Testis (tissue), 3 donors: ENCODE data around the gene MMP27. TPM values are rescaled to one million over a fixed set of nuclear protein-coding genes. Genes with fewer than 3 reads are reported as not detected.

Experiments used
- DNase-seq: peaks from one replicate; pipeline ENCODE4 v3.0.0-alpha.2; 2019
- H3K27ac ChIP-seq, 2 donors: fragments of 200-600 bp; sonication (generic); one replicate each; pipeline ENCODE4 v1.5.1; 2019
- H3K27me3 ChIP-seq: fragments of 200-600 bp; sonication (generic); one replicate; pipeline ENCODE4 v1.5.1; 2019
- H3K36me3 ChIP-seq: fragments of 200-600 bp; sonication (generic); one replicate; pipeline ENCODE4 v1.5.1; 2017; ENCODE audit warnings: low read depth; ENCODE audit errors: missing control alignments
- H3K4me1 ChIP-seq: fragments of 200-600 bp; sonication (generic); one replicate; pipeline ENCODE4 v1.5.1; 2019
- H3K4me3 ChIP-seq, 2 donors: fragments of 200-600 bp; sonication (generic); one replicate each; pipeline ENCODE4 v1.5.1; 2017 to 2019
- H3K9me3 ChIP-seq: fragments of 200-600 bp; sonication (generic); one replicate; pipeline ENCODE4 v1.5.1; 2017
- CTCF ChIP-seq, 3 experiments: fragments of 450-650 bp in 2 of 3; fragments of 200-600 bp in 1 of 3; sonication (generic) in 1 of 3; IDR thresholded peaks; one replicate each; pipeline ENCODE4 v1.5.1; 2016 to 2019; ENCODE audit warnings: antibody characterized with exemption in 3 of 3, mild to moderate bottlenecking in 2 of 3, moderate library complexity in 1 of 3
- POLR2A ChIP-seq: fragments of 450-650 bp; IDR thresholded peaks from one replicate; pipeline ENCODE4 v1.6.1; 2017; ENCODE audit warnings: antibody characterized with exemption, mild to moderate bottlenecking, moderate library complexity
- WGBS, 2 donors: methylation state at CpG; one replicate each; pipeline ENCODE4 v1.1.5; 2018; 5-methylcytosine and 5-hydroxymethylcytosine counted together
- intact Hi-C: fragments of 100-400 bp; cut with DNase I; formaldehyde crosslinking; loops from one replicate; pipeline ENCODE4 v1.15.1; 2023; ENCODE audit warnings: low total_unique reads
- polyA plus RNA-seq: library from polyadenylated mRNA; stranded (reverse); fragments of 350-450 nt; fragmentation: Illumina TruSeq; extraction: RNeasy Lipid Tissue Mini Kit (QIAGEN cat#74804); gene quantifications from one replicate; pipeline ENCODE4 v1.2.3, GENCODE V29; 2014; ENCODE audit warnings: low read depth, low replicate concordance; ENCODE audit not compliant: insufficient read depth
- total RNA-seq, 2 donors: library from RNA; depleted of rRNA; stranded (reverse); fragments of >200 nt; gene quantifications; one replicate each; pipeline ENCODE4 v1.2.3, GENCODE V29; 2016

Gene MMP27
- total and polyA plus RNA-seq, 3 donors from 2014 or later, result not detected

DNA sequence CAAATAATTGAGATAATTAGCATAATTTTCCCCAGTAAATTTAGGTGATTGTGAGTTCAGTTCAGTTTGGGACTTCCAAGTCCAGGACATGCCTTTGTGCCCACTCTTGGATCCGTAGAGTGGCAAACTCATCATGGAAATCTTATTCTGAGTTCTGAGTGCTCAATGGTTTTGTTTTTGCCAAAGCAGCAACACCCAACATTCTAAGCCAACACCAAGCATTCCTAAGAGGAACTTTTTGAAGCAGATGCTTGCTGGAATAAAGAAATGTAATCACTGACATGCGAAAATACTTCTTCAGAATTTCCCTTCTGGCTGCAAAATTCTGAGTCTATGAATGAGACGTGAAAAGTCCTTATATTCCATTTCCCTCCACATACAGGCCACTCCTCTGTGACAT lies 10.4 kb downstream of the MMP27 start:
- DNase-seq, result no peak
- Histone ChIP-seq H3K27ac (no peak overlapping the region), H3K9me3 (no peaks in the 10 kb centered on the region), H3K27me3 (no peaks in the 10 kb centered on the region), H3K4me3 (no peak overlapping the region), H3K36me3 (no peaks in the 10 kb centered on the region), H3K4me1 (no peaks in the 10 kb centered on the region)
- intact Hi-C loops, result no loop called here
- 85 to 97% methylated on average over 3 of the region's 3 CpGs for WGBS, 2 donors
- TF ChIP-seq CTCF (IDR thresholded peaks at IDR 0.05) (no peak), POLR2A (no peak)

DNA sequence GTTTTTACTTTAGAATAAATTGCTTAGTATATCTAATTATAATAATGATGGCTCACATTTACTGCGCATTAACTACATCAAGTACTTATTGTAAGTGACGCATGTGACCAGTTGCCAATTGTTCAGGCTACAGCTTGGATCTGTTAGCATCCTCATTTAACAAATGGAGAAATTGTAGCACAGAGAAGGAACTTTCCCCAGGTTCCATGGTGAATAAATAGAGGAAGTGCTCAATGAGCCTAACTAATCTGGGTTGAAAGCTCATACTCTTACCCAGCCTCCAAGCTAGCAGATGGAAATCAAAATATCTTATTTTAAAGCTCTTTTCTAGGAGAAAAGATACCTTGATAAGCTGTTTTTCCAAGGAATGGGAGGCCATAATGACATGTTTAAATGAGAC lies 19.8 kb downstream of the MMP27 start:
- intact Hi-C loops, result no loop called here
- TF ChIP-seq POLR2A (no peak), CTCF (IDR thresholded peaks at IDR 0.05) (no peak)
- WGBS, 2 donors, result 92 to 99% methylated on average over 2 of the region's 2 CpGs
- H3K27ac ChIP-seq, result no peak overlapping the region
- no peaks in the 10 kb centered on the region for H3K27me3 ChIP-seq
- H3K4me1 ChIP-seq, result no peaks in the 10 kb centered on the region
- H3K36me3 ChIP-seq, result no peaks in the 10 kb centered on the region
- no peak overlapping the region for H3K4me3 ChIP-seq
- DNase-seq, result no peak
- no peaks in the 10 kb centered on the region for H3K9me3 ChIP-seq

DNA sequence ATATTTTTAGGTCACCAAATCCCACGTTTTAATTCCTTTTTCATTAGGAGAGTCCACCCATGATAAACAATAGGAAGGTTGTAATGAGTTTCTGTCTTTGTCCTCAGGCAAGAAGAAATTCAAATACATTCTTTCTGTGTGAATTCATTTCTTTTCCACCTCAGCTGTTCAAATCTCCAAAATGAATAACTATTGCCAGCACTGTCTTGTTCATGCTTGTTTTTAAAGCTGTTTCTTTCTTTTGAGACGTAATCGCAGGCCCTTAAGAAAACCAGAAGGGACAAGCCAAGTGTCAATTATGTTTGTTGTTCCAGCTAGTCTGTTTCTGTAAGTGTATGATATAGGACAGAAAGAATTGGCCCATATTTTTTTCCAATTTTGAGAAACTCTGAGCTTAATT lies 20.2 kb downstream of the MMP27 start:
- H3K27me3 ChIP-seq, result no peaks in the 10 kb centered on the region
- WGBS, 2 donors, result 71 to 79% methylated on average over 3 of the region's 3 CpGs
- H3K4me3 ChIP-seq, result no peak overlapping the region
- DNase-seq, result no peak
- no peaks in the 10 kb centered on the region for H3K9me3 ChIP-seq
- no peaks in the 10 kb centered on the region for H3K36me3 ChIP-seq
- no peaks in the 10 kb centered on the region for H3K4me1 ChIP-seq
- no peak overlapping the region for H3K27ac ChIP-seq
- intact Hi-C loops, result no loop called here
- TF ChIP-seq CTCF (IDR thresholded peaks at IDR 0.05) (no peak), POLR2A (no peak)

DNA sequence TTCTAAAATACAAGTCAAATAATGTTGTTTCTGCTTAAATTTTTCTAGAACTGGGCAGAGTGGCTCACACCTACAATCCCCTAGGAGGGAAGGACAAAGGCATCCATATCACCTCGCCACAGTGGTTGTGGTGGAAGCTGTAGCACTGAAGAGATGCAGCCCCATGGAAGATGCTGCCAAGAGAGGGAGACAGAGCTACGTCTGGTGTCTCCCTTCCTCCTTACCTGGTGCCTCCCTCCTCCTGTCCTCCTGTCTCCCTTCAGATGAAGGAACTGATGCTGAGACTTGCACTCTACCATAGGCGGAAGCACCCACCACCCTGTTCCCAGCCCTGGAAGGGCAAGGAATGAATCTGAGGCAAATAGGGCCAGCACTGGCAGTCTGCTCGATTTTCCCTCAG lies 22.3 kb downstream of the MMP27 start:
- Histone ChIP-seq H3K4me1 (no peaks in the 10 kb centered on the region), H3K9me3 (no peaks in the 10 kb centered on the region), H3K27me3 (no peaks in the 10 kb centered on the region), H3K4me3 (no peak overlapping the region), H3K27ac (no peak overlapping the region), H3K36me3 (no peaks in the 10 kb centered on the region)
- TF ChIP-seq POLR2A (no peak), CTCF (IDR thresholded peaks at IDR 0.05) (no peak)
- no peak for DNase-seq
- intact Hi-C loops, result no loop called here
- WGBS, 2 donors, result 72 to 82% methylated on average over 3 to 4 of the region's 4 CpGs

GRCh38 chr11:102680945-102681344 lies 24.6 kb downstream of the MMP27 start:
- Histone ChIP-seq H3K4me1 (no peaks in the 10 kb centered on the region), H3K4me3 (no peak overlapping the region), H3K27ac (no peak overlapping the region), H3K27me3 (no peaks in the 10 kb centered on the region), H3K36me3 (no peaks in the 10 kb centered on the region), H3K9me3 (no peaks in the 10 kb centered on the region)
- no peak for DNase-seq
- TF ChIP-seq POLR2A (no peak), CTCF (IDR thresholded peaks at IDR 0.05) (no peak)
- 36 to 55% methylated on average over 1 of the region's 1 CpG for WGBS, 2 donors
- intact Hi-C loops, result no loop called here
